WTC11 (cell line): Measurements from ENCODE around the gene DGKG. TPM values are rescaled to one million over a fixed set of nuclear protein-coding genes. Genes with fewer than 3 reads are reported as not detected.

Experiments
- ATAC-seq: fragments of 200-7000 bp; cut with Tn5 transposase; 2 replicates; pipeline ENCODE4 v1.10.0; 2021; ENCODE audit warnings: mild to moderate bottlenecking, moderate library complexity
- CTCF ChIA-PET: fragments of 300-600 bp; sonication (Branson Sonifier 250); formaldehyde crosslinking; loops from one replicate; lab custom pipeline; 2021; ENCODE audit warnings: antibody characterized with exemption; lab: Charles Lee
- POLR2A ChIA-PET: fragments of 350-600 bp; sonication (Branson Sonifier 250); formaldehyde crosslinking; loops from one replicate; lab custom pipeline; 2021; ENCODE audit warnings: antibody characterized with exemption; lab: Charles Lee
- DNase-seq: peaks from one replicate; pipeline ENCODE4 v3.0.0; 2021; ENCODE audit warnings: low spot score
- H3K27ac Mint-ChIP-seq: 2 replicates; pipeline ENCODE4 v1.8.0; 2021; ENCODE audit warnings: mixed read lengths
- H3K27me3 Mint-ChIP-seq: 2 replicates; pipeline ENCODE4 v1.8.0; 2021; ENCODE audit warnings: low read depth, mild to moderate bottlenecking, moderate library complexity, mixed read lengths
- H3K36me3 Mint-ChIP-seq: 2 replicates; pipeline ENCODE4 v1.8.0; 2021; ENCODE audit warnings: mixed read lengths
- H3K4me1 Mint-ChIP-seq: 2 replicates; pipeline ENCODE4 v1.8.0; 2022; ENCODE audit warnings: mixed read lengths
- H3K4me3 Mint-ChIP-seq: 2 replicates; pipeline ENCODE4 v1.8.0; 2021; ENCODE audit warnings: mild to moderate bottlenecking, moderate library complexity, mixed read lengths
- H3K9me3 Mint-ChIP-seq: 2 replicates; pipeline ENCODE4 v1.8.0; 2021; ENCODE audit warnings: mixed read lengths
- ATF2 ChIP-seq: sonication (generic); formaldehyde crosslinking; IDR thresholded peaks from 2 replicates; pipeline ENCODE4 v1.8.1; 2022; ENCODE audit warnings: low read depth, missing genetic modification reagents, borderline replicate concordance
- CREM ChIP-seq: sonication (generic); formaldehyde crosslinking; IDR thresholded peaks from 2 replicates; pipeline ENCODE4 v1.8.1; 2022; ENCODE audit warnings: mild to moderate bottlenecking, missing genetic modification reagents, moderate library complexity
- E2F1 ChIP-seq: sonication (generic); formaldehyde crosslinking; IDR thresholded peaks from 2 replicates; pipeline ENCODE4 v1.8.0; 2022; ENCODE audit warnings: mild to moderate bottlenecking, missing genetic modification reagents
- ELF4 ChIP-seq: sonication (generic); formaldehyde crosslinking; IDR thresholded peaks from 2 replicates; pipeline ENCODE4 v1.8.1; 2022; ENCODE audit warnings: low read depth, mild to moderate bottlenecking, moderate library complexity, missing genetic modification reagents
- HMGXB4 ChIP-seq: sonication (generic); formaldehyde crosslinking; IDR thresholded peaks from 2 replicates; pipeline ENCODE4 v1.8.1; 2023; ENCODE audit warnings: mild to moderate bottlenecking, moderate library complexity, missing genetic modification reagents
- KAT7 ChIP-seq: sonication (generic); formaldehyde crosslinking; IDR thresholded peaks from 2 replicates; pipeline ENCODE4 v1.8.1; 2023; ENCODE audit warnings: missing genetic modification reagents, mild to moderate bottlenecking, borderline replicate concordance
- MYBL2 ChIP-seq: sonication (generic); formaldehyde crosslinking; IDR thresholded peaks from 2 replicates; pipeline ENCODE4 v1.8.1; 2023; ENCODE audit warnings: mild to moderate bottlenecking, moderate library complexity, missing genetic modification reagents
- NR1H2 ChIP-seq: sonication (generic); formaldehyde crosslinking; IDR thresholded peaks from 2 replicates; pipeline ENCODE4 v1.9.0; 2021; ENCODE audit warnings: mild to moderate bottlenecking, moderate library complexity, missing genetic modification reagents
- NR3C1 ChIP-seq: sonication (generic); formaldehyde crosslinking; conservative IDR thresholded peaks from 2 replicates; pipeline ENCODE4 v1.8.1; 2023; ENCODE audit warnings: low read depth, mild to moderate bottlenecking, missing genetic modification reagents
- OVOL2 ChIP-seq: fragments of 250-450 bp; sonication (Bioruptor Pico); IDR thresholded peaks from 2 replicates; pipeline ENCODE4 v1.9.0; 2021; ENCODE audit warnings: mild to moderate bottlenecking, borderline replicate concordance
- PRRX2 ChIP-seq: fragments of 250-450 bp; sonication (Bioruptor Pico); IDR thresholded peaks from 2 replicates; pipeline ENCODE4 v1.8.0; 2021; ENCODE audit warnings: mild to moderate bottlenecking
- SMAD3 ChIP-seq: sonication (generic); formaldehyde crosslinking; IDR thresholded peaks from 2 replicates; pipeline ENCODE4 v1.8.0; 2022; ENCODE audit warnings: missing genetic modification reagents, mild to moderate bottlenecking, borderline replicate concordance
- STAT6 ChIP-seq: sonication (generic); formaldehyde crosslinking; conservative IDR thresholded peaks from 2 replicates; pipeline ENCODE4 v1.8.1; 2023; ENCODE audit warnings: mild to moderate bottlenecking, low read depth, missing genetic modification reagents, moderate library complexity
- TEAD4 ChIP-seq: sonication (generic); formaldehyde crosslinking; IDR thresholded peaks from 2 replicates; pipeline ENCODE4 v1.8.0; 2022; ENCODE audit warnings: mild to moderate bottlenecking, missing genetic modification reagents
- ZNF263 ChIP-seq: sonication (generic); formaldehyde crosslinking; IDR thresholded peaks from 2 replicates; pipeline ENCODE4 v1.8.1; 2022; ENCODE audit warnings: low read depth, mild to moderate bottlenecking, moderate library complexity, missing genetic modification reagents
- ZNF281 ChIP-seq: sonication (generic); formaldehyde crosslinking; IDR thresholded peaks from 2 replicates; pipeline ENCODE4 v1.8.0; 2023; ENCODE audit warnings: mild to moderate bottlenecking, missing genetic modification reagents
- ZNF671 ChIP-seq: fragments of 250-450 bp; sonication (Bioruptor Pico); IDR thresholded peaks from 2 replicates; pipeline ENCODE4 v1.8.0; 2021; ENCODE audit warnings: mild to moderate bottlenecking
- total RNA-seq: library from RNA; stranded (reverse); gene quantifications from 3 replicates; pipeline ENCODE4 v1.2.3, GENCODE V29; 2021
- TF ChIP-seq, protein P1 (sequence below): sonication (generic); formaldehyde crosslinking; IDR thresholded peaks from 2 replicates; pipeline ENCODE4 v1.8.1; 2022; ENCODE audit warnings: low read depth, mild to moderate bottlenecking, moderate library complexity, missing genetic modification reagents, borderline replicate concordance

DGKG gene
- total RNA-seq, 1 experiment from 2014 or later = 0.92 TPM

- TF ChIP-seq, protein P1, sequence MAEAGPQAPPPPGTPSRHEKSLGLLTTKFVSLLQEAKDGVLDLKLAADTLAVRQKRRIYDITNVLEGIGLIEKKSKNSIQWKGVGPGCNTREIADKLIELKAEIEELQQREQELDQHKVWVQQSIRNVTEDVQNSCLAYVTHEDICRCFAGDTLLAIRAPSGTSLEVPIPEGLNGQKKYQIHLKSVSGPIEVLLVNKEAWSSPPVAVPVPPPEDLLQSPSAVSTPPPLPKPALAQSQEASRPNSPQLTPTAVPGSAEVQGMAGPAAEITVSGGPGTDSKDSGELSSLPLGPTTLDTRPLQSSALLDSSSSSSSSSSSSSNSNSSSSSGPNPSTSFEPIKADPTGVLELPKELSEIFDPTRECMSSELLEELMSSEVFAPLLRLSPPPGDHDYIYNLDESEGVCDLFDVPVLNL (CRISPR knock-in tag) = no peak
Measured at GRCh38 chr3:186194451-186194811, 167.6 kb downstream of the DGKG start (continued).

GRCh38 chr3:186193534-186194450 lies 168.2 kb downstream of the DGKG start:
- peak; percentile 74 for DNase-seq
- peaks cover 47% of the 10 kb centered on the region for H3K27me3 Mint-ChIP-seq
- peaks cover 12% of the 10 kb centered on the region for H3K4me1 Mint-ChIP-seq
- CTCF ChIA-PET = interaction anchor here (0.6 to 1.8 kb wide), 7 partner anchors 9 to 217 kb away, joined by 3 to 5 read pairs (median 4); no protein-coding TSS in a partner anchor
- H3K4me3 Mint-ChIP-seq = peak overlapping the region; percentile 71
- ATAC-seq = peak; percentile 87
- POLR2A ChIA-PET = interaction anchor here (0.7 to 1.0 kb wide), 2 partner anchors 9 to 51 kb away, joined by 3 to 4 read pairs; no protein-coding TSS in a partner anchor
- 0 out of 2 replicates have a peak overlapping the region, but pooled peaks have one; percentile 51 for H3K27ac Mint-ChIP-seq
- no peaks in the 10 kb centered on the region for H3K9me3 Mint-ChIP-seq
- H3K36me3 Mint-ChIP-seq = no peaks in the 10 kb centered on the region
- TF ChIP-seq E2F1 (CRISPR knock-in tag) (0 out of 2 replicates have a peak, but pooled peaks have one; percentile 49), HMGXB4 (peak; percentile 32; the same call in 1 of the 2 replicates), TEAD4 (no peak), ZNF281 (CRISPR knock-in tag) (0 out of 2 replicates have a peak, but pooled peaks have one; percentile 59), SMAD3 (CRISPR knock-in tag) (peak; percentile 67; the same call in 1 of the 2 replicates), OVOL2 (CRISPR knock-in tag) (no peak), NR3C1 (CRISPR knock-in tag) (no peak), NR1H2 (CRISPR knock-in tag) (no peak), ZNF671 (no peak), CREM (no peak), KAT7 (CRISPR knock-in tag) (0 out of 2 replicates have a peak, but pooled peaks have one; percentile 44), PRRX2 (CRISPR knock-in tag) (no peak), ELF4 (CRISPR knock-in tag) (no peak), MYBL2 (CRISPR knock-in tag) (no peak), STAT6 (CRISPR knock-in tag) (no peak), ZNF263 (CRISPR knock-in tag) (no peak), ATF2 (CRISPR knock-in tag) (no peak)
- TF ChIP-seq, protein P1 (CRISPR knock-in tag) = no peak
